ENCODE measurements around the gene SEMA4D.

SEMA4D gene

GRCh38 chr9:89427621-89428221 lies 70.2 kb downstream of the SEMA4D start:
- DNase-seq: no peak

- no peak for DNase-seq
Measured at GRCh38 chr9:89426384-89426961, 71.4 kb downstream of the SEMA4D start.

- DNase-seq: no peak
Measured at GRCh38 chr9:89425921-89426383, 72.0 kb downstream of the SEMA4D start.

DNA sequence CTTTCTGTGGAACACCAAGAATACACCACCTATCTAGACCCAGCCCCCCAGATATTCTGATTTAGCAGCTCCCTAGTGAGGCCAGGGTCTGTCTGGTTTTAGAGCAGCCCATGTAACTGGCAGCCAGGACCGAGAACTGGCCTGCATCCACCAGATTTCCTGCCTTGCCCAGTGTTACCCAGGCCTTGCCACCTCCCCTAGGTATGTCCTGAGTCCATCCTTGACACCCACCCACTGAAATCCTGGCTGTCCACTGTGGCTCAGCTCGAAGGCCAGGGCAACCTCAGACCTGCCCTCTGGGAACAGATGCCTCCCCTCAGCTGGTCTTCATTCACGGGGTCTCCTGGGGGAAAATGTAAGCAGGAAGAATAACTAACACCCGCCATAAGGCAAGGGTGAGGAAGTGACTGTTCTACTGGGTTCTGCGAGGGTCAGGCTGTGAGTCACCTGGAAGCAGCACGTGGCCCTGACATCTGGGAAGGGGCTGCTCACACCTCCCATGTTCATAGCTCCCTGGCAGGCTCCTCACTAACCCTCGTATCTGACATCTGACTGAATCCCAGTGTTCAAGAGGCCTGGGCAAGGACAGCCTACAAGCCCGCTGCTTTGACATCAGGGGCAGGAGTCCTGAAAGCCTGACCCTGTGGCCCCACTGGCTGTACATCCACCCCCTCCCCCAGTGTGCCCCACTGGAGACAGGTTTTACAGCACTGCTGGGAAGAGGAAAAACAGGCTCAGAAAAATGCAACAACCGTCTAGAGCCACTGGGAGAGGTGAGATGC lies 72.7 kb downstream of the SEMA4D start:
- no peak for DNase-seq

DNA sequence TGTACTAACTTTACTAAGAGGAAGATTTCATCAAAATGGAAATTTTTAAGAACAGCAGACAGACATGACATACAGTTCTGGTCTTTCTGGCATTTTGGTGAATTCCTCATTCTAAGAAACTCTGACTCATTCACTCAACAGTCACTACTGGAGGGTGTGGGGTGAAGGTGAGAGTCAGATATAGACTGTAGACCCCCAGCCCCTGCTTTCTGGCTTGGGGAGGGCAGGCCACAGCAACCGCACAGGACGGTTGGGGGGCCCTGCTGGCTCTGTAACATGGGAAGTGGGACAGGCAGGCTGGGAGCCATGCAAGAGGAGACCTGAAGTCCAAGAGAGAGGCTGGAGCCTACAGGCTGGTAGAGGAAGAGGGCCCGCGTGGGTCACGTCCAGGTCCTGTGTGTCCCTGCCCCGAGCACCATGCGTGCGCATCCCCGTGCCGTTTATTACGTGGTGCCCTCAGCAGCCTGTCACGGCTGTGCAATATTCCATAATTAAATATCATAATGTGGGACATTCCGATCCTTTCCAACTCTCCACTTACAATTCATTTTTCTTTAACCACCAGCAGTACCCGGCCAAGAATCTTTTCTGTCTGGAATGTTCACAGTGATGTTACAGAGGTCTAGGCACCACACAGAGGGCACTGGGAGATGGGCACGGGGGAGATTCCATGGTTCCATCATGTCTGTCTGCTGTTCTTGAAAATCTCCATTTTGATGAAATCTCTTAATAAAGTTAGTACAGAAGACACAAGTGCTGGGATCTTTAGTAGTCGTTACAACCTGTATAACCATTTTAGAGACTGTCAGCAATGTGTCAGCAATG lies 75.5 kb downstream of the SEMA4D start:
- no peak for DNase-seq

- DNase-seq: no peak
Measured at GRCh38 chr9:89421595-89421994, 76.3 kb downstream of the SEMA4D start.

- no peak for DNase-seq
Measured at GRCh38 chr9:89420397-89421178, 77.3 kb downstream of the SEMA4D start.

DNA sequence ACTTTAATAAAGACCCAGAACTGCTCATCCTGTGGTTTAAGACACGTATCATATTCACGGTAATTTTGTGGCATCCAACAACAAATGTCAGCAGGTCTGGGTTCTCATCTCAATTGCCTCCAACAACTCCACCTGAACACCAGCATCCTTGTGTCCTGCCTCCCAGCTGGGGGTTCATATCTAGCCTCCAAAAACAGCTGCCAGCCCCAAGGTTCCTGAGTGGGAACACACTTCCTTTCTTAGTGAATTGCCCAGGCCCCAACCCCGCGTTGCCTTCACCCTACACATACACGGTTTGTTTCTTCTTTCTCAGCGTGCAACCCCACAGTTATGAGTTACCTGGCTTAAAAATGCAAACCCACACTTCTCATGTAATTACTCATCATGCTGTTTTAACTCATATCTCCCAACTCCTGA lies 77.9 kb downstream of the SEMA4D start:
- no peak for DNase-seq

DNA sequence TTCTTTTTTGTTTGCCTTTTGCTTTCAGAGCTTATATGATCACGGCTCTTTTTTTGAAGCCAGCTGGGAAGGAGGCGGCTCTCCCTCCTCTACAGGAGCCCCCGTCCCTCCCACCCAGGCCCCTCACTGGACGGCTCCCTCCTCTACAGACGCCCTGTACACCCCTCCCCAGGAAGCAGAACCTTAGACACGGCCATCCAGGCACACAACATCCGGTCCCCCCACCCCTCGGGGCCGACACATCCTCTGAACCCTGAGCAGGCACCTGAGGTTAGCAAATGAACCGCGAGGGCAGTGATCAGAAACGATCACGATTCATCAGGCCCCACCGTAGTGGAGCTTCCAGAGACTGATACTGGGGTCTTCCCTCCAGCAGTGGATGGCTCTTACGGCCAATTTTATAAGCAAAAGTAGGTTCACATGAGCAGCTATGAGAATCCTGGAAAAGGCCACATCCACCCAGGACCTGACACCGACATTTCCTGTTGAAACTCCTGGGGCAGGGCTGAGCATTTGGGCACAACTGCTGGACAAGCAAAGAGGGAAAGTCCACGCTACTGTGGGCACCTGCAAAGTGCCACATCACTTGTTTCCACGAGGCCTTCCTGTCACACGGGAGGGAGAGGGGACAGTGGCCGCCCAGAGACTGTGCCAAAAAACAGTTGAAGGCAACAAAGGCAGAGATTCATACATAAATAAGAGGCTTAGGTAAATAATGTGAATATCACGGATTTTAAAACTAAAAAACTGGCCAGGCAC lies 78.9 kb downstream of the SEMA4D start:
- DNase-seq: no peak

GRCh38 chr9:89418474-89418845 lies 79.5 kb downstream of the SEMA4D start:
- DNase-seq: no peak

GRCh38 chr9:89417832-89418473 lies 80.0 kb downstream of the SEMA4D start:
- no peak for DNase-seq

DNA sequence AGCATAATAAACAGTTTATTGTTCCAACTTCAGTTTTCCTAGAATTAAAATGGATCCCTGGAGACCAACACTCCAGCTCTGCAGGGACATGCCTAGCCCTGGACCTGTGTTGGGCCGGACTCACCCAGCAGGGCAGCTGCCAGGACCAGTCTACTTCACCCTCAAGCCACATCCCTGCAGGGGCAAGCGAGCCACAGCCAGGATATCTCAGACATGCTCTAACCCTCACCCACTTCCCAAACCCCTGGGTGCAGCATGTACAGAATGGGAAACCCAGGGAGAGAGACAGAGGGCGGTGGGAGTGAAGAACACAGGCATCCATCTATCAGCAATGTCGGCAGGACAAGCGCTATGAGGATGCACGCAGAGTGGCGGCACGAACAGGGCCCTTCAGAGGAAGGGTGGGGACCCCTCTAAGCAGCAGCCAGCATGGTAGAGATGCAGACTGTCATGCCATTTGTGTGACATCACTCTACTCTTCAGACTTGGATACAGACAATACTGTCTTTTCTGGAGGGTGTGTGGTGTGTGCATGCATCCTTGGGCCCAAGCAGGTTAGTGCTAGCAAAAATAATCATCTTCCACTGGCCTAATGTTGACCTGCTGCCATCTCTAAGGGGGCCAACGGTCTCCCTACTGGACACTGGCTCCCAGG lies 83.1 kb downstream of the SEMA4D start:
- no peak for DNase-seq

DNA sequence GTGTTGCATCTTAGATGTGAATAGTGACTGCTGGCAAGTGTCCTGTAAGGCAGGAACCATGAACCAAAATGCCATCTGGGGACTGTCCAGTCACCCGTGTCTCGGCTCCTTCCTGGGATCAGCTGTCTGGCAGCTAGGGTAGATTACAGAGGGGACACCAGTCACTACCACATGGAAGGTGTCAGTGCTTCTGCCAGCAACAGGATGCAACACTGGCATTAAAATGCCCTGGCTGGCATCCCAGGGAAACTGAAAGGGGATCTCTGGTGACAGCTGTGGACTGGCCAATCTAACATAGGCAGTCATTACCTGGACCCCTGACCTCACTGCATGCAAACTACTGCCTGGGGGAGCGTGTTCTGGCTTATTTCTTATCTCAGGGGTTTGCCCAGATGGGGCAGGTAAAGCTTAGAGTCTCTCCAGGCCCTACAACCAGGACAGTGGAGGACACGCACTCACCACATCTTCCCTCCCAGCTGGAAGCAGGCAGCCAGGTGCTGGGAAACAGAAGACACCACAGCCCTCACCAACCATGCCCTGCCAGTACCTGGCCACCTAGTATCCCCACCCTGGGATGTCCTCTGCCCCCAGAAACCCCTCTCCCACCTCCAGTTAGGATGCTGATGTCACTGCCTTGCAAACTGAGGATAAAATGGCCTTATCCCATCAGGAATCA lies 83.8 kb downstream of the SEMA4D start:
- DNase-seq: no peak

GRCh38 chr9:89412951-89413350 lies 85.0 kb downstream of the SEMA4D start:
- no peak for DNase-seq

DNA sequence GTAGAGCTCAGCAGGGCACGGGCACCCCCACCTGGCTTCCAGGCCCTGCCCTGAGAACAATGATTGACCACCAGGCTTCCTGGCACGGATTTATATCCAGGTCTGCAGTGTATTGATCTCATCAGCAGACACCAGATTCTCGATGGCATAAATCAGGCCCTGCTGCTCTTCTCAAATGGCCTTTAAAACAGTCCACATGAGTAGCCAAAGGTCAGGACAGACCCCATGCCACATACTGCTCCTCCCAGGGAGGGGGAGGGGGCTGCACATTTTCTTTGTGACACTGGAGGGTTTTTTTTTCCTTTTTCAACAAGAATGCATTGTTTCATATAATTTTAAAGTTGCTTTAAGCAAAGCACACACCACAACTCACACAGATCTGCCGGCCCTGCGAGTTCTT lies 85.4 kb downstream of the SEMA4D start:
- DNase-seq: no peak

DNA sequence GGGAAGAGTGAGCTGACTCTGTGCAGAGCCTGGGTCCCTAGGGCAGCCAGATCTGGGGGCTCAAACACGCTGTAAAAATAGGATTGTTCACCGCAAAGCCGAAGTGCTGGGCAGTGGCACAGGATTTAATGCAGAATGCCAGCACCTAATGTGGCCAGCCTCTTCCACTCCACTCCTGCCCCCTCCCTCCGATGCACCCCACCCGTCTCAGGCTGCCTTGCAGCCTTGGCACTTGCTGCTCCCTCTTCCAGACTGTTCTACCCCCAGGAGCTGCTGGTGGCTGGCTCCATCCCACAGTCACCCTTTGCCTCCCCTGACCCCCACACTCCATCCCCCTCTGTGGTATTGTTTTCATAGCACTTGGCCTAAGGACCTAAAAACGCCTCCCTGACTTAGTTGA lies 86.2 kb downstream of the SEMA4D start:
- DNase-seq: no peak

DNA sequence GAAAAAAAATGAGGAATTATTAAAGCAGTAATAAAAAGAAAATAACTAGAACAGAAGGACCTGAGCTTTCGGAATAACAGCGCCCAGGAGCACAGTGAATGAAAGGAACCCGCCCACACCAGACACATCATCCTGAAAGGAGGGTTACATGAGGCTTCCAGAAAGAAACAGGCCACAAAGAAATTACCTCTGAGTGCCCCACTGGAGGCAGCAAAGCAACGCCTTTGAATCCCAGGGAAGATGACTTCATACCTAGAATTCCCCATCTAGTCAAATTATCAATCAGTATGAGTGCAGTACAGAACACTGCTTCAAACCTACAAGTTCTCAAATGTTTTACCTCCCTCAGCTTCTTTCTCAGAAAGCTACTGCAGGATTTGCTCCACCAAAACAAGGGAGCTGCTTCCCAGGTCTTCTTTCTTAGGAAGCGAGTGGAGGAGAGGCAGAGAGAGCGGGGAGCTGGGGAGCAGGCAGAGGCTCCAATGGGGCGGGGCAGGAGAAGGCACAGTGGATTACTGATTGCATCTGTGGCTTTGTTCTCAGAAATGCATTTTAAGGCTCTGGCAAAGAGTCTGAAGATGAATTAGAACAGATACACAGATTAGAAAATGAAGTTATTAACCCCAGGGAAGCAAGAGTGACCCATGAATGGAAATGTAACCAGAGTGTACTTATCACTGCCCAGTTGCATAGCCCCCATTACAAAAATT lies 87.1 kb downstream of the SEMA4D start:
- DNase-seq: no peak

DNA sequence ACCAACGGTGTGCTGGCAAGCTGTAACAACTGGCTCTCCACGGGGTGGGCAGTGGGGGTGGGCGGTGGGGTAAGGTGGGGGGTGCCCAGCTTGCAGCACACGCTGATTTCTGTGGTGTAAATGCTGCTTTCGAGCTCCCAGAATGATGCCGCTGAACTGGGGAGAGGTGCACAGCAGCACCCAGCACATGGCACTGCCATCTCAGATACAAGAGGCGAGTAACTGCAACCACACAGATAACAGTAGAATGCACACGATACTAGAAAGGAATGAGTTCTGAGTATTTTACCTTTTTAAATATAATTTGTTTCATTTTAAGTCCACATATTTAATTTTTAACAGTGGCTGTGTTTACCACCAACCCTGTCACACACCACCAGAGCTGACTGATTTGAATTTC lies 87.9 kb downstream of the SEMA4D start:
- DNase-seq: no peak

DNA sequence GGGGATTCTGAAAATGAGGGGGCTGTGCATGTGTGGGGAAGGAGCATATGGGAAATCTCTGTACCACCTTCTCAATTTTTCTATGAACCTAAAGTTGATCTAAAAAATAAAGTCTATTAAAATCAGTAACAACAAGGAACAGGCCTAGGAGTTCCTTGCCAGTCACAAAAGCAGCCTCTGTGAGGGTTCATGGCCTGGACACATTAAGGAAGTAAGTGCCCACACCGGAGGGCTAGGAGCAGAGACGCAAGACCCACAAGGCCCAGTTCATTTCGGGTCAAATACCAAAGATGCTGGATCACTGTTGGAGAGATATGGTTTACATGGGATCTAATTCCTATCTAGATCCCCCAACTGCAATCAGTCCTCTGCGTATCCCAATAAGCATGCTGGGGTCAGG lies 88.4 kb downstream of the SEMA4D start:
- DNase-seq: no peak
